ENCODE results near the gene FKBP2.

Gene FKBP2

DNA sequence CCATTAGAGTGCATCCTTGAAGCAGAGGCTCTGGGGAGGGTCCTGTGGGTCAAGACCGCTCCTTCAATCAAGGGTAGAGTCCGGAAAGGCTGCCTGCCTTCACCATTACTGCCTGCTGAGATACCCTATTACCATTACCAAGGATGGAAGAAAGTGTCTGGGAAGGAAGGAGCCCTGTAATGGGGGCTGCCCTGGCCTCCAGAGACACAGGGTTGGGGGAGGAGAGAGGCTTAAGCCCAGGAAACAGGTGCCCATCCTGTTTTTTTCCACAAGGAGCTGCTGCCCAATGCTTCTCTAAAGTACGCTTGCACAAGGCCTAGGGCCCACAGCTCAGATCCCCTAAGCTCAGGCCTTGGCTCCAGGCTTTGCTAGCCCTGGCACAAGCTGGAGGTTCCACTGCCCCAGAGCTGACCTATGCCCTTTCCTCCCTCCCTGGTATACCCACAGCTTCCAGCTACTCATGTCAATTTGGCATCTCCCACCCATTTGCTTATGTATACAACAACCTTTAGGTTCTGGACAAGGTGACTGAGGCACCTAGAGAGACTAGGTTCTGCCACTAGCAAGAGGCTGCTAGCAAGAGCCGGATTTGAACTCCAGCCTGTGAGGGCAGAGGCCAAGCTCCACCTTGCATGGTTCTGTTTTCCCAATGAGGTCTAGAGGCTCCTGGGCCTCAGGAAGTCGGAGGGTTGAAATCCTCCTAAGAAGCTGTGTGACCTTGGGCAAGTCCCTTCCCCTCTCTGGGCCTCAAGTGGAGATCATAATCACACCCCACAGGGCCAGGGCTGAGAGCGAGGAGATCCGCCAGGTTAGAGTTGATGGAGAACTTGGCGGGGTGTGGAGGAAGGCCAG, 8.9 kb downstream of the FKBP2 start:
- no peak for DNase-seq (ENCODE audit: low read depth)

DNA sequence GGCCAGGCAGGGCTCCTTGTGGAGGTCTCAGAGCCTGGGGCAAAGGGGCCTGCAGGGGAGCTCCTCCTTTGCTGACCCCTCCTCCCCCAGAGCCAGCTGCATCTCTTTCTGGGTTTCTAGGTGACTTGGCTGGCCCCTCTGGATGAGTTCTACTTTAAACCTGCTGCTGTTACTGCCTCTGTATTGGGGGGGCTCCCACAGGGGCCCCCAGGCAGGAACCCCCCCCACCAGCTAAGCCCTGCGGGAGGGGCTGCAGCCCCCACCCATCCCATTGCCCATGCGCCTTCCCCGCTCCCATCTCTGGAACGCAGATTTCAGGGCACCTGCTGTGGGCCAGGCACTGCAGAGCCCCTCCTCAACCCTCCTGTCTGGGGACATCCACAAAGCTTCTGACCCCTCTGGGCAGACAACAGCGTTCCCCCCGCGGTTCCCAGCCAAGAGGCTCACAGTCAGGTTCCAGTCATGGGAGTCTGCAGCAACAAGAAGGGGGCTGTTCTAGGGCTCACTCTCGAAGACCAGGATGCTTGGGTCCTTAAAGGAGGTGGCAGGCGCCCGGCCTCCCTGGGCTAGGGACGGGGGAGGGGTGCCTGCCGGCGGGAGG, 9.6 kb downstream of the FKBP2 start:
- no peak for DNase-seq (ENCODE audit: low read depth)

- peak; percentile 45 for DNase-seq (ENCODE audit: low read depth)
Observed at GRCh38 chr11:64251016-64251752, 10.3 kb downstream of the FKBP2 start, which contains the start of gene PLCB3. Gene PLCB3 (plus strand): TSS chr11:64251530. CDS start chr11:64251650, 120 bp downstream.

DNA sequence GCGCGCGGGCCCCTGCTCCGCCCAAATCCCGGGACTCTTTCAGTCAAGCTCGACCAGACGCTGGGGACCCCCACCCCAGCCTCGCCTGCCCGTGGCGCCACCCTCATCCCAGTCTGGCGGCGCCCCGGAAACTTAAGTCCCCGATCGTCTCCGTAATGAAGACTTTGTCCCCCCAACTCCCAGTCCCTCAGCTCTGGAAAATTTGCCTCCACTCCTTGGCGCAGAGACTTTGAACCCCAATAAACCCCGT, 10.8 kb downstream of the FKBP2 start:
- DNase-seq (ENCODE audit: low read depth) = no peak

- no peak for DNase-seq (ENCODE audit: low read depth)
Observed at GRCh38 chr11:64252003-64252872, 11.3 kb downstream of the FKBP2 start.

DNA sequence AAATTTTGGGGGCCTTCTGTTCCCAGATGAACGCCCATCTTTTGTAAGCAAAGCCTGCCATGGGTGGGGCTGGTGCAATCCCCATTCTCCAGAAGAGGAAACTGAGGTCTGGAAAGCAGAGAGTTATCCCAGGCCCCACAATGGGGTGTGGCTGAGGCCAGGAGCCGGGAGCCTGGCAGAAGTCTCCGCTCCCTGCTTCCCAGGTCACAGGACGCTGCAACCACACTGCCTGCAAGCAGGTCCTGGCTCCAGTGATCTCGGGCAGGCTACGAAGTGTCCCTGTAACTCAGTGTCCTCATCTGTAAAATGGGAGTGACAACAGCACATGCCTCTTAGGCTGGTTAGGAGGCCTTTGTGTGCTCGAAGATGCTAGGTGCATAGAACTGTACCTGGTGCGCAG, 12.1 kb downstream of the FKBP2 start:
- DNase-seq (ENCODE audit: low read depth) = no peak

DNA sequence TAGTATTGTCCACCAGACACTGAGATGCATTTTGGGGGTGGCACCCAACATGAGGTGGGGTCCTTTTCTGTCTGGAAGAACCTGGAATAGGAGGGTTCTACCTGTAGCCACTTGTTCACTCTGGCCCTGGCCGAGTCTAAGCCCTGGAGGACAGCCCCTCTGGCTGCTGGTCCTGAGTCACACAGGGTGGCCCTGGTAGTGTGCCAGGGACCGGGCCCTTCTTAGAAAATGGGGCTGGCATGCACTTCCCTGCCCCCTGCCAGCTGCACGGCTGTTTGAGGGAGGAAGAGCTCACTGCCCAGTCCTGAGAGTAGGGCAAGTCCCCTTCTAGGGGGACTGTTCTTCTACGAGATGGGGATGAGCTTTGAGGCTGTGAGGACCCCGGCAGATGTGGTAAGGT, 12.6 kb downstream of the FKBP2 start:
- DNase-seq (ENCODE audit: low read depth) = no peak

GRCh38 chr11:64254326-64254725, 13.4 kb downstream of the FKBP2 start:
- DNase-seq (ENCODE audit: low read depth) = no peak

DNA sequence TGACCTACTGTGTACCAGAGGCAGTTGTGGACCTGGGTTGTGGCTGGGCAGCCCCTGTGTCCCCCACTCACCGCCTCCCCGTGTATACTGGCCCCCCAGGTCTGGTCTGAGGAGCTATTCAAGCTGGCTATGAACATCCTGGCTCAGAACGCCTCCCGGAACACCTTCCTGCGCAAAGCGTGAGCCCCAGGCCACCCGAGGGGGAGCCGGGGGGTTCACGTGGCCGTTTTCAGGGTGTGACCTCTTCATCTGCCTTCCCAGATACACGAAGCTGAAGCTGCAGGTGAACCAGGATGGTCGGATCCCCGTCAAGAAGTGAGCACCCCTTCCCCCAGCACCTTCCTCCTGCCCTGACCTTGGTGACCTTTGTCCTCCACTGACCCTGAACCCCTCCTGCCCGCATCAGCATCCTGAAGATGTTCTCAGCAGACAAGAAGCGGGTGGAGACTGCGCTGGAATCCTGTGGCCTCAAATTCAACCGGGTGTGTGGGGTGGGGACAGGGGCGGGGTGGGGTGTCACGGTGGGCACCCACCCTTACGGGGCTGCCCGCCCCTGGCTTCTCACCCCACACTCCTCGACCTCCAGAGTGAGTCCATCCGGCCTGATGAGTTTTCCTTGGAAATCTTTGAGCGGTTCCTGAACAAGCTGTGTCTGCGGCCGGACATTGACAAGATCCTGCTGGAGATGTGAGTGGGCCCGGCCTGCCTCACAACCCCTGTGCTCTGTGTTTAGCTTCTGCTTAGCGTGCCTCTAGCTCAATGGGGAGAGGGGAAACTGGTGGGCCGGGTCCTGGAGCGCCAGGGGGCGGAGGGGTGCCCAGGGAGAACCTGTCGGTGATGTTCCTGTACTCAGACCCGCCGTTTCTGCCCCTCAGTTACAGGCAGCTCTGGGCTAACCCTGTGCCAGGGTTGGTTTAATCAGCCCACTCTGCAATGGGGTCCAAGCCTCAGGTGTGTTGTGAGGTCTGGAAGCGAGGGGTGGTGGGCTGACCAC, 14.5 kb downstream of the FKBP2 start:
- no peak for DNase-seq (ENCODE audit: low read depth)

- no peak for DNase-seq (ENCODE audit: low read depth)
Observed at GRCh38 chr11:64256300-64256699, 15.4 kb downstream of the FKBP2 start.

- no peak for DNase-seq (ENCODE audit: low read depth)
Observed at GRCh38 chr11:64258356-64258755, 17.5 kb downstream of the FKBP2 start.

DNA sequence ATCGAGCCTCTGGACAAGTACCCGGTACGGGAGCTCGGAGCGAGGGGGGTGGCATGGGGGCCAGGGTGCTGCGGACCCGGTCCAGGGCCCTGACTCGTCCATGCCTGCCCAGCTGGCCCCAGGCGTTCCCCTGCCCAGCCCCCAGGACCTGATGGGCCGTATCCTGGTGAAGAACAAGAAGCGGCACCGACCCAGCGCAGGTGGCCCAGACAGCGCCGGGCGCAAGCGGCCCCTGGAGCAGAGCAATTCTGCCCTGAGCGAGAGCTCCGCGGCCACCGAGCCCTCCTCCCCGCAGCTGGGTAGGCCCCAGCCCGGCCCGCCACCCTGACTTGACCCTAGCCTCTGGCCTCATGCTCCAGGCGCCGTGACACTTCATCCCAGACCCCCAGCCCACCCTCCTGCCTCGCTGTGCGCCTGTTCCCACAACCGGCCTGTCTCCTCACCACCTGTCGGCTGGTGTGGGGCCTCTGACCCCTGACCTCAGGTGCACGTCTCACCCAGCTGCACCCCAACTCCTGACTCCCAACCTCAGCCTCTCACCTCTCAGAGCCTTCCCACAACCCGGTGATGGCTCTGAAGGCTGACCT, 18.1 kb downstream of the FKBP2 start:
- no peak for DNase-seq (ENCODE audit: low read depth)

GRCh38 chr11:64259533-64260067, 18.7 kb downstream of the FKBP2 start:
- DNase-seq (ENCODE audit: low read depth) = no peak

DNA sequence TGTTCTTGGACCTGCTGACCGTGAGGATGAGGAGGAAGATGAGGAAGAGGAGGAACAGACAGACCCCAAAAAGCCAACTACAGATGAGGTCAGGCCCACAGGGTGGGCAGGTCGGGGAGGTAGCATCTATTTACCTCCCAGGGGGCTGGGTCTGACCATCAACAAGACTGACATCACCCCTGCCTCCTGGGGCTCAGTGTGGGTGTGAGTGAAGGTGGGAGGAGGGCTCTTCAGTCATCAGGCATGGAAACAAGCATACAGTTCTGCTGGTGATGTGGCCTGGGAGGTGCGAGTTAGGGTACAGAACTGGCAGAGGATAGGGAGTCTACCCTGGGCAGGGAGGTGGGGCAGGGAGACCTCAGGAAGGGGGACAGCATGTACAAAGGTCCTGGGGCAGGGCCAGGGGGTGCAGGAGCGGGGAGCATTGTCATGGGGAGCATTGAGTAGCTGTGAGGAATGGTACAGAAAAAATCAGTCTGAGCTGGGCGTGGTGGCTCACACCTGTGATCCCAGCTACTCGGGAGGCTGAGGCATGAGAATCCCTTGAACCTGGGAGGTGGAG, 19.3 kb downstream of the FKBP2 start:
- no peak for DNase-seq (ENCODE audit: low read depth)

GRCh38 chr11:64261556-64262080, 20.7 kb downstream of the FKBP2 start:
- no peak for DNase-seq (ENCODE audit: low read depth)

DNA sequence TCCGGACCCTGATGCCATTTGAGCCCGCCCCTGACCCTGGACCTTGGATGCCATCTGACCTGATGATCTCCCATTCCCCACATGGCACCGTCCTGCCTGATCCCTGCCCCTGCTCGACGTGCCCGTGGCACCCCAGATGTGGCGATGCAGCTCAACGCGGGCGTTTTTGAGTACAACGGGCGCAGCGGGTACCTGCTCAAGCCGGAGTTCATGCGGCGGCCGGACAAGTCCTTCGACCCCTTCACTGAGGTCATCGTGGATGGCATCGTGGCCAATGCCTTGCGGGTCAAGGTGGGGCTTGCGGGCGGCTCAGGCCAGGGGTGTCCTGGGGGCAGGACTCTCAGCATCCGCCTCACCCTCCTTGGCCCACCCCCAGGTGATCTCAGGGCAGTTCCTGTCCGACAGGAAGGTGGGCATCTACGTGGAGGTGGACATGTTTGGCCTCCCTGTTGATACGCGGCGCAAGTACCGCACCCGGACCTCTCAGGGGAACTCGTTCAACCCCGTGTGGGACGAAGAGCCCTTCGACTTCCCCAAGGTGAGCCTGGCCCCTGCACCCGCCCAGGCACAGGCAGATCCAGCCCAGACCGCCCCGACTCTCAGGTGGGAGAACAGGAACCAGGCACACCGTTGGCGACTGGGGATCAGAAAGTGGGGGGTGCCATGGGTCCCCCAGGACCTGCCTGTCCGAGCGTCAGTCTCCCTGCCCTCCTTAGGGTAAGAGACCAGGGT, 21.5 kb downstream of the FKBP2 start:
- DNase-seq (ENCODE audit: low read depth) = no peak

GRCh38 chr11:64263021-64263946, 22.4 kb downstream of the FKBP2 start:
- DNase-seq (ENCODE audit: low read depth) = no peak

DNA sequence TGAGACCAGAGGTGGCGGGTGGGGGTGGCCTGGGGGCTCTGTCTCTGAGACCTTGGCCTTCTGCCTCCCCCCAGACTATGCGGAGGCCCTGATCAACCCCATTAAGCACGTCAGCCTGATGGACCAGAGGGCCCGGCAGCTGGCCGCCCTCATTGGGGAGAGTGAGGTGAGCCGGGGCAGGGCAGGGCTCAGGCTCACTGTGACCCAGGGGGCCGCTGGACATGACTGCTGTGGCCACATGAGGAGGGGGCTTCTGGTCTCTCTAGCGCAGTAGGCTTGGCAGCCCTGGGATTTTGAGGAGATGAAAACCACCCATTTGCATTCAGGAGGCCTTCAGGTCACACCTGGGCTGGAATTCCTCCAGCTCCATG, 23.0 kb downstream of the FKBP2 start:
- no peak for DNase-seq (ENCODE audit: low read depth)
